Ovary (tissue), 9 donors: Measurements from ENCODE around the gene ABCA10. TPM values are rescaled to one million over a fixed set of nuclear protein-coding genes. Genes with fewer than 3 reads are reported as not detected.

Source experiments
- DNase-seq, 5 donors: peaks; one replicate each; pipeline ENCODE4 v3.0.0-alpha.2; 2019 to 2020
- H3K27ac ChIP-seq, 2 donors: fragments of 200-600 bp; one replicate each; pipeline versions ENCODE4 v1.5.1 to v1.8.0; 2019 to 2022
- H3K27me3 ChIP-seq: fragments of 200-600 bp; one replicate; pipeline ENCODE4 v1.8.0; 2022
- H3K36me3 ChIP-seq: fragments of 200-600 bp; sonication (generic); one replicate; pipeline ENCODE4 v1.5.1; 2019
- H3K4me1 ChIP-seq: one replicate; pipeline ENCODE4 v1.8.1; 2013; ENCODE audit warnings: mild to moderate bottlenecking, moderate library complexity; ENCODE audit not compliant: insufficient read depth
- H3K4me3 ChIP-seq: fragments of 200-600 bp; sonication (generic); one replicate; pipeline ENCODE4 v1.5.1; 2017
- H3K9me3 ChIP-seq, 2 donors: fragments of 200-600 bp in 1 of 2; sonication (generic) in 1 of 2; one replicate each; pipeline versions ENCODE4 v1.5.1 to v1.8.1; 2013 to 2019; ENCODE audit warnings: mild to moderate bottlenecking in 1 of 2, moderate library complexity in 1 of 2
- EP300 ChIP-seq: sonication (generic); formaldehyde crosslinking; IDR thresholded peaks from one replicate; pipeline ENCODE4 v1.6.1; 2017; ENCODE audit warnings: antibody characterized with exemption
- POLR2A ChIP-seq: fragments of 450-650 bp; IDR thresholded peaks from one replicate; pipeline ENCODE4 v1.6.1; 2017; ENCODE audit warnings: antibody characterized with exemption, mild to moderate bottlenecking, moderate library complexity
- WGBS, 3 donors: extraction: QIAGEN DNeasy Blood & Tissue Kit in 1 of 3; methylation state at CpG; one replicate each; pipeline versions ENCODE4 v1.1.5 to v1.1.7; 2013 to 2017; 5-methylcytosine and 5-hydroxymethylcytosine counted together
- intact Hi-C, 4 donors: fragments of 100-400 bp; cut with DNase I; formaldehyde crosslinking; loops; one replicate each; pipeline versions ENCODE4 v1.11.0 to v1.15.1; 2022 to 2023
- polyA plus RNA-seq, 2 donors: library from polyadenylated mRNA; stranded (reverse); fragments of 200-250 nt in 1 of 2; fragments of 350-450 nt in 1 of 2; fragmentation: Illumina TruSeq in 1 of 2; extraction: RNeasy Lipid Tissue Mini Kit (QIAGEN cat#74804) in 1 of 2; gene quantifications; one replicate each; pipeline ENCODE4 v1.2.3, GENCODE V29; 2013 to 2014
- total RNA-seq, 7 donors: library from RNA; depleted of rRNA in 2 of 7; stranded (reverse); fragments of >200 nt in 2 of 7; fragmentation: NEBNext Ultra II Directional in 3 of 7; extraction: Animal tissue kit (Norgen Biotek cat#: 25700) in 3 of 7; gene quantifications; one replicate each; pipeline versions ENCODE4 v1.1.0 to v1.2.4, GENCODE V29; 2016 to 2023
- TF ChIP-seq, protein P1 (sequence below), 3 donors: fragments of 450-650 bp in 2 of 3; fragments of 200-600 bp in 1 of 3; IDR thresholded peaks; one replicate each; pipeline versions ENCODE4 v1.5.1 to v1.8.0; 2016 to 2022; ENCODE audit warnings: antibody characterized with exemption in 3 of 3, mild to moderate bottlenecking in 1 of 3
- donor health status: DM: no; HTN: no; CAD: no; lungs with moderate emphysema.
- donor health status: DM: no; HTN: no; CAD: no.
- donor health status: Bipolar disorder and iron deficiency.
- donor health status: DM: yes; HTN: yes; CAD: no.
- donor health status: DM: no; HTN: no; CAD: no.
- donor health status: DM: yes; HTN: yes; CAD: no.

ABCA10 gene
- total and polyA plus RNA-seq, 9 donors, result 18.8 to 65.7 (median 32.0) TPM

DNA sequence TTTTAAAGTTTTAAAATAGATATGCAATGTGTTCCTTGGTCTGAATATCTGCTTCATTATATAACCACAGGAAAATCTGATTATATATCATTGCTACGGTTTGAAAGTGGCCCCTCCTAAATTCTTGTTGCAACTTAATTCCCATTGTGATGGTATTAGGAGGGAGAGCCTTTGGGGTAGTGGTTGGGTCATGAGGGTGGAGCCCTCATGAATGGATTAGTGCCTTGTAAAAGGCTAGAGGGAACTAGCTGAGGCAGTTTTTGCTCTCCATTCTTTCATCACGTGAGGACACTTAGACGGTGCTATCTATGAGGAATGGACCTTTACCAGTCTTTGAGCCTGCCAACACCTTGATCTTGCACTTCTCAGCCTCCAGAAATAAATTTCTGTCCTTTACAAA lies 94.5 kb downstream of the ABCA10 start:
- 73 to 81% (median 78%) methylated on average over 3 of the region's 3 CpGs for WGBS, 3 donors
- no peaks in the 10 kb centered on the region for H3K36me3 ChIP-seq
- H3K4me3 ChIP-seq, result no peak overlapping the region
- DNase-seq, result no peak
- intact Hi-C loops, result no loop called here
- no peaks in the 10 kb centered on the region for H3K27me3 ChIP-seq
- H3K4me1 ChIP-seq, result no peaks in the 10 kb centered on the region
- TF ChIP-seq, protein P1, sequence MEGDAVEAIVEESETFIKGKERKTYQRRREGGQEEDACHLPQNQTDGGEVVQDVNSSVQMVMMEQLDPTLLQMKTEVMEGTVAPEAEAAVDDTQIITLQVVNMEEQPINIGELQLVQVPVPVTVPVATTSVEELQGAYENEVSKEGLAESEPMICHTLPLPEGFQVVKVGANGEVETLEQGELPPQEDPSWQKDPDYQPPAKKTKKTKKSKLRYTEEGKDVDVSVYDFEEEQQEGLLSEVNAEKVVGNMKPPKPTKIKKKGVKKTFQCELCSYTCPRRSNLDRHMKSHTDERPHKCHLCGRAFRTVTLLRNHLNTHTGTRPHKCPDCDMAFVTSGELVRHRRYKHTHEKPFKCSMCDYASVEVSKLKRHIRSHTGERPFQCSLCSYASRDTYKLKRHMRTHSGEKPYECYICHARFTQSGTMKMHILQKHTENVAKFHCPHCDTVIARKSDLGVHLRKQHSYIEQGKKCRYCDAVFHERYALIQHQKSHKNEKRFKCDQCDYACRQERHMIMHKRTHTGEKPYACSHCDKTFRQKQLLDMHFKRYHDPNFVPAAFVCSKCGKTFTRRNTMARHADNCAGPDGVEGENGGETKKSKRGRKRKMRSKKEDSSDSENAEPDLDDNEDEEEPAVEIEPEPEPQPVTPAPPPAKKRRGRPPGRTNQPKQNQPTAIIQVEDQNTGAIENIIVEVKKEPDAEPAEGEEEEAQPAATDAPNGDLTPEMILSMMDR (IDR thresholded peaks at IDR 0.05), result no peak
- TF ChIP-seq EP300, result no peak
- TF ChIP-seq POLR2A, result no peak
- H3K9me3 ChIP-seq, result no peaks in the 10 kb centered on the region
- no peak overlapping the region for H3K27ac ChIP-seq

- TF ChIP-seq EP300, result no peak
- no peak overlapping the region for H3K27ac ChIP-seq
- no peaks in the 10 kb centered on the region for H3K9me3 ChIP-seq
- intact Hi-C loops, result no loop called here
- no peaks in the 10 kb centered on the region for H3K4me1 ChIP-seq
- H3K36me3 ChIP-seq, result no peaks in the 10 kb centered on the region
- DNase-seq, result no peak
- H3K4me3 ChIP-seq, result no peak overlapping the region
- WGBS, 3 donors, result 84 to 89% (median 89%) methylated on average over 6 of the region's 6 CpGs
- no peaks in the 10 kb centered on the region for H3K27me3 ChIP-seq
These were observed 97.9 kb downstream of the ABCA10 start for GRCh38 chr17:69130627-69131296.

GRCh38 chr17:69123626-69124025 lies 105.0 kb downstream of the ABCA10 start:
- H3K9me3 ChIP-seq, result no peaks in the 10 kb centered on the region
- no peak overlapping the region for H3K27ac ChIP-seq
- H3K4me1 ChIP-seq, result no peaks in the 10 kb centered on the region
- 90 to 100% (median 95%) methylated on average over 1 of the region's 1 CpG for whole genome bisulfite sequencing, 3 donors
- no peak for DNase-seq
- TF ChIP-seq, protein P1 (IDR thresholded peaks at IDR 0.05), result no peak
- no peaks in the 10 kb centered on the region for H3K36me3 ChIP-seq
- intact Hi-C loops, result no loop called here
- H3K27me3 ChIP-seq, result no peaks in the 10 kb centered on the region
- no peak overlapping the region for H3K4me3 ChIP-seq

- Histone ChIP-seq H3K4me3 (no peak overlapping the region), H3K9me3 (no peaks in the 10 kb centered on the region), H3K27me3 (no peaks in the 10 kb centered on the region), H3K27ac (no peak overlapping the region), H3K36me3 (no peaks in the 10 kb centered on the region), H3K4me1 (peaks cover 2% of the 10 kb centered on the region)
- 97 to 98% (median 97%) methylated on average over 5 of the region's 5 CpGs for WGBS, 3 donors
- DNase-seq, result no peak
- intact Hi-C loops, result no loop called here
- TF ChIP-seq POLR2A (no peak), EP300 (no peak)
- TF ChIP-seq, protein P1 (IDR thresholded peaks at IDR 0.05), result no peak
These were observed 106.6 kb downstream of the ABCA10 start for GRCh38 chr17:69122065-69122464.

DNA sequence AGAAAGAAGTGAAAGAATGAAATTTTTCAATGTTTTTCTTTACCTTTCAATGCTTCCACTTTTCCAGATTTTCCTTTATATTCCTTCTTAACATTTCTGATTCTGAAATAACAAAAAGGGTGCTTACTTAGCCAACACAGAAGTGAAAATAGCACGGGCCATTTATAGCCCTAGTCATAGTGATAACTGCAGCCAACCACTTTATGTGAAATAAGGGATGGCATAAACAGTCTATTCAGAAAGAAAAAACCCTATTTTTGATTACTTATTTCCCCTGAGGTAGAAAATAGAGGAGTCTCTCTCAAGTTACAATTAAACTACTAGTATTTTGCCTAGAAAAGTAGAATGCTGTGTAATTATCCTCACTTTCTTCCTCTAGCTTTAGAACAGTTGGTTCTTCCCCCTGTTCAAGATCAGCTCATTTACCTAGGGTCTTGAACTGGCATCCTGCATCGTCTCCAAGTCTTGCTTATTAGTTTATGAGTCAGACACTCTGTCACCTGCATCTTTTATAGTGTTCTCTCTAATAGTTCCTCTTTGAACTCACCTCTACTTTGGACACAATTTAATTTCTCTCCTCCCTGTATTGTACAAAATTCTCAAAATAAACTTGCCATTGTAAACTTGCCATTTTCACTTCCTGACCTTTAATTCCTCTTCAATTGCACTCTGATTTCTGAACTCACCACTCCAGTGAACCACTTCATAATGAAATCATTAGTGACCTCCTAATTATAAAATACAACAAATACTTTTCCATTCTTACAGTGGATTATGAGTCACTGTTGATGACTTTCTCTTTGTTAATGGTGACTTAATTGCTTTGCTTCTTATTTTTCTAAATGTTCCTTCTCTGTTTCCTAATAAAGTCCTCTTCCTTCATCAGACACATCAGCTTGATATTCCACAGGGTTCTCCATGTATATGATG lies 110.5 kb downstream of the ABCA10 start:
- Histone ChIP-seq H3K9me3 (no peaks in the 10 kb centered on the region), H3K4me1 (peaks cover 2% of the 10 kb centered on the region), H3K36me3 (no peaks in the 10 kb centered on the region), H3K27me3 (no peaks in the 10 kb centered on the region), H3K27ac (no peak overlapping the region), H3K4me3 (no peak overlapping the region)
- TF ChIP-seq EP300 (no peak), POLR2A (no peak)
- TF ChIP-seq, protein P1 (IDR thresholded peaks at IDR 0.05), result no peak
- WGBS, 3 donors, result 23 to 31% (median 24%) methylated on average over 2 of the region's 2 CpGs
- intact Hi-C loops, result no loop called here
- no peak for DNase-seq
